Measurements from ENCODE around the gene BICC1. TPM values are rescaled to one million over a fixed set of nuclear protein-coding genes. Genes with fewer than 3 reads are reported as not detected.

BICC1 gene
- total and polyA plus RNA-seq, 2 donors (not counting 3 experiments of a cell fraction or from before 2014, with no cell fraction given): 0.06 to 0.29 TPM

- no peaks in the 10 kb centered on the region for H3K27me3 ChIP-seq (ENCODE audit: control insufficient read depth in 2 of 2, insufficient read depth in 2 of 2, low read length in 2 of 2)
- no peaks in the 10 kb centered on the region for H3K9me1 ChIP-seq (replicated peaks; ENCODE audit: control insufficient read depth, extremely low read depth, insufficient read depth, low read length)
- no peak overlapping the region for H3K27ac ChIP-seq (ENCODE audit: insufficient read depth, low read depth, low read length)
- CTCF ChIA-PET: no interaction called here
- no TSS peak for BruUV-seq (replicated peaks)
- no peaks in the 10 kb centered on the region for H3K9me3 ChIP-seq (replicated peaks; ENCODE audit: control insufficient read depth, insufficient read depth, low read length)
- intact Hi-C loops (cut with micrococcal nuclease): no loop called here
- DNase-seq (ENCODE audit: low read depth, low spot score) (no peak), FAIRE-seq (no peak)
- dilution Hi-C loops (cut with MboI; ENCODE audit: extremely low pct_ligation_motif_present, low sequenced_read_pairs): no loop called here
- H2AFZ ChIP-seq (ENCODE audit: low read depth, low read length): no peak overlapping the region
- no peak for TF ChIP-seq POLR2AphosphoS5 (IDR thresholded peaks at IDR 0.05; ENCODE audit: insufficient read depth, low read depth, low read length)
- H3K9ac ChIP-seq (replicated peaks; ENCODE audit: extremely low read depth, insufficient read depth, low read length): no peak overlapping the region
- H3K36me3 ChIP-seq (ENCODE audit: control insufficient read depth in 2 of 2, extremely low read depth in 1 of 2, insufficient read depth in 2 of 2, low read length in 2 of 2): no peaks in the 10 kb centered on the region
- POLR2A ChIA-PET: no interaction called here
- no peaks in the 10 kb centered on the region for H3K4me1 ChIP-seq (ENCODE audit: control insufficient read depth, extremely low read depth, insufficient read depth, low read length)
- H4K20me1 ChIP-seq (replicated peaks; ENCODE audit: control insufficient read depth, extremely low read depth, insufficient read depth, low read length): no peaks in the 10 kb centered on the region
- no peaks in the 10 kb centered on the region for H3K79me2 ChIP-seq (ENCODE audit: control insufficient read depth, insufficient read depth, low read length)
- no peak overlapping the region for H3K4me3 ChIP-seq (replicated peaks in 1 of 3; ENCODE audit: insufficient read depth in 1 of 3, low read depth in 1 of 3, low read length in 3 of 3)
- H3K4me2 ChIP-seq (ENCODE audit: insufficient read depth, low read length): no peak overlapping the region
Measured at GRCh38 chr10:58764087-58764747, 251.5 kb downstream of the BICC1 start.

- dilution Hi-C loops (cut with MboI; ENCODE audit: extremely low pct_ligation_motif_present, low sequenced_read_pairs) (no loop called here), intact Hi-C loops (cut with micrococcal nuclease) (no loop called here)
- no peaks in the 10 kb centered on the region for H3K36me3 ChIP-seq (ENCODE audit: control insufficient read depth in 2 of 2, extremely low read depth in 1 of 2, insufficient read depth in 2 of 2, low read length in 2 of 2)
- no peak for DNase-seq (ENCODE audit: low read depth, low spot score)
- no peak overlapping the region for H3K4me3 ChIP-seq (replicated peaks in 1 of 3; ENCODE audit: insufficient read depth in 1 of 3, low read depth in 1 of 3, low read length in 3 of 3)
- H3K27ac ChIP-seq (ENCODE audit: insufficient read depth, low read depth, low read length): no peak overlapping the region
- ChIA-PET CTCF (no interaction called here), POLR2A (no interaction called here)
- no peaks in the 10 kb centered on the region for H3K9me3 ChIP-seq (replicated peaks; ENCODE audit: control insufficient read depth, insufficient read depth, low read length)
- H3K9me1 ChIP-seq (replicated peaks; ENCODE audit: control insufficient read depth, extremely low read depth, insufficient read depth, low read length): no peaks in the 10 kb centered on the region
- no peaks in the 10 kb centered on the region for H4K20me1 ChIP-seq (replicated peaks; ENCODE audit: control insufficient read depth, extremely low read depth, insufficient read depth, low read length)
- no peak overlapping the region for H3K9ac ChIP-seq (replicated peaks; ENCODE audit: extremely low read depth, insufficient read depth, low read length)
- no peaks in the 10 kb centered on the region for H3K79me2 ChIP-seq (ENCODE audit: control insufficient read depth, insufficient read depth, low read length)
- no peak for TF ChIP-seq JUN (IDR thresholded peaks at IDR 0.05; ENCODE audit: borderline replicate concordance, insufficient read depth, insufficient read length, low read depth)
- no peak for TF ChIP-seq POLR2AphosphoS5 (IDR thresholded peaks at IDR 0.05; ENCODE audit: insufficient read depth, low read depth, low read length)
- TF ChIP-seq MAX (IDR thresholded peaks at IDR 0.05; ENCODE audit: insufficient read depth, insufficient read length): no peak
- no peak for TF ChIP-seq EZH2 (IDR thresholded peaks at IDR 0.05; ENCODE audit: borderline replicate concordance, low read depth, low read length, severe bottlenecking)
- no peak for TF ChIP-seq POLR2A (IDR thresholded peaks at IDR 0.05; ENCODE audit: low read depth, low read length)
- TF ChIP-seq GATA2 (IDR thresholded peaks at IDR 0.05; ENCODE audit: insufficient read depth, insufficient read length, low read depth, low read length): no peak
- no peak for TF ChIP-seq FOS (IDR thresholded peaks at IDR 0.05; ENCODE audit: borderline replicate concordance, insufficient read depth, low read length)
- no peak for TF ChIP-seq MYC (IDR thresholded peaks at IDR 0.05; ENCODE audit: low read depth, low read length)
- TF ChIP-seq CTCF (IDR thresholded peaks at IDR 0.05; ENCODE audit: extremely low read depth in 1 of 2, insufficient read depth in 1 of 2, low read depth in 1 of 2, low read length in 2 of 2): no peak
- H2AFZ ChIP-seq (ENCODE audit: low read depth, low read length): no peak overlapping the region
- H3K4me2 ChIP-seq (ENCODE audit: insufficient read depth, low read length): no peak overlapping the region
- no peaks in the 10 kb centered on the region for H3K4me1 ChIP-seq (ENCODE audit: control insufficient read depth, extremely low read depth, insufficient read depth, low read length)
- no TSS peak for BruUV-seq (replicated peaks)
- no peaks in the 10 kb centered on the region for H3K27me3 ChIP-seq (ENCODE audit: control insufficient read depth in 2 of 2, insufficient read depth in 2 of 2, low read length in 2 of 2)
- no peak for FAIRE-seq
Measured at GRCh38 chr10:58765910-58766309, 253.2 kb downstream of the BICC1 start.
